ENCODE results near the gene TIMM10.

DNA sequence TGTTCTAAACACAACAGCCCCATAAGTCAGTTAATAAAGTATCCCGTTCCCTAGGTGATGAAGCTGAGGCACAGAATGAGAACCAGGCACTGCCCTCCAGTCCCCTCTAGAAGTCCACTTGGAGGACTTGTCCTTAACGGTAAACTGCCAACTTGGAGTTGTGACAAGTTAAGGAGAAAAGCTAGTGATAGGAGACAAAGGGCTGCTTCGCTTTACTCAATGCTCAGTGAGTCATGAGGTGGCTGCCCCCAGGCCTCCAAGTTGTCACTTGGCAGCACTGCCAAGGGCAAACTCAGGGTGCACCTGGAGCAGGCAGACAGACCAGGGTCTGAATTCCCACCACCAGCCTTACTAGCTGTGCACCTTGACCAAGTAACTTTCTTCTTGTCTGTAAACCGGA, 28.6 kb downstream of the TIMM10 start:
- TF ChIP-seq, protein P1, sequence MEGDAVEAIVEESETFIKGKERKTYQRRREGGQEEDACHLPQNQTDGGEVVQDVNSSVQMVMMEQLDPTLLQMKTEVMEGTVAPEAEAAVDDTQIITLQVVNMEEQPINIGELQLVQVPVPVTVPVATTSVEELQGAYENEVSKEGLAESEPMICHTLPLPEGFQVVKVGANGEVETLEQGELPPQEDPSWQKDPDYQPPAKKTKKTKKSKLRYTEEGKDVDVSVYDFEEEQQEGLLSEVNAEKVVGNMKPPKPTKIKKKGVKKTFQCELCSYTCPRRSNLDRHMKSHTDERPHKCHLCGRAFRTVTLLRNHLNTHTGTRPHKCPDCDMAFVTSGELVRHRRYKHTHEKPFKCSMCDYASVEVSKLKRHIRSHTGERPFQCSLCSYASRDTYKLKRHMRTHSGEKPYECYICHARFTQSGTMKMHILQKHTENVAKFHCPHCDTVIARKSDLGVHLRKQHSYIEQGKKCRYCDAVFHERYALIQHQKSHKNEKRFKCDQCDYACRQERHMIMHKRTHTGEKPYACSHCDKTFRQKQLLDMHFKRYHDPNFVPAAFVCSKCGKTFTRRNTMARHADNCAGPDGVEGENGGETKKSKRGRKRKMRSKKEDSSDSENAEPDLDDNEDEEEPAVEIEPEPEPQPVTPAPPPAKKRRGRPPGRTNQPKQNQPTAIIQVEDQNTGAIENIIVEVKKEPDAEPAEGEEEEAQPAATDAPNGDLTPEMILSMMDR (IDR thresholded peaks at IDR 0.05): no peak
- TF ChIP-seq POLR2A (IDR thresholded peaks at IDR 0.05): no peak

Data from breast epithelium (tissue), 3 donors.